Aorta (tissue), 5 donors: ENCODE results near the gene EYA3. TPM values are rescaled to one million over a fixed set of nuclear protein-coding genes. Genes with fewer than 3 reads are reported as not detected.

Experiments used
- ATAC-seq: fragments of 200-7000 bp; cut with Tn5 transposase; one replicate; pipeline ENCODE4 v1.9.1; 2022; ENCODE audit warnings: moderate library complexity; ENCODE audit not compliant: low FRiP score
- DNase-seq, 2 donors: peaks; one replicate each; pipeline ENCODE4 v3.0.0-alpha.2; 2020
- H3K27ac ChIP-seq, 2 donors: one replicate each; pipeline ENCODE4 v1.5.1; 2013; ENCODE audit warnings: low read length in 2 of 2, mild to moderate bottlenecking in 2 of 2, moderate library complexity in 2 of 2, control low read depth in 1 of 2, inconsistent platforms in 1 of 2, low read depth in 1 of 2
- H3K27me3 ChIP-seq, 2 donors: one replicate each; pipeline ENCODE4 v1.6.1; 2013; ENCODE audit warnings: control low read depth in 1 of 2, low read length in 1 of 2, mild to moderate bottlenecking in 1 of 2, moderate library complexity in 1 of 2; ENCODE audit not compliant: insufficient read depth in 2 of 2, control insufficient read depth in 1 of 2
- H3K36me3 ChIP-seq, 2 donors: one replicate each; pipeline ENCODE4 v1.6.1; 2013; ENCODE audit warnings: control low read depth in 1 of 2, low read length in 1 of 2, mild to moderate bottlenecking in 1 of 2; ENCODE audit not compliant: insufficient read depth in 2 of 2, control insufficient read depth in 1 of 2
- H3K4me1 ChIP-seq, 2 donors: one replicate each; pipeline ENCODE4 v1.6.1; 2013; ENCODE audit warnings: low read length in 2 of 2, control low read depth in 1 of 2, mild to moderate bottlenecking in 1 of 2, moderate library complexity in 1 of 2; ENCODE audit not compliant: insufficient read depth in 2 of 2, control insufficient read depth in 1 of 2
- H3K4me3 ChIP-seq, 2 donors: one replicate each; pipeline ENCODE4 v1.5.1; 2013; ENCODE audit warnings: low read length in 2 of 2, control low read depth in 1 of 2, mild to moderate bottlenecking in 1 of 2
- H3K9me3 ChIP-seq: one replicate; pipeline ENCODE4 v1.6.1; 2013; ENCODE audit warnings: mild to moderate bottlenecking, low read length; ENCODE audit not compliant: control insufficient read depth
- WGBS, 2 donors: extraction: QIAGEN DNeasy Blood & Tissue Kit; methylation state at CpG; one replicate each; pipeline ENCODE4 v1.1.7; 2013; 5-methylcytosine and 5-hydroxymethylcytosine counted together
- intact Hi-C, 2 donors: fragments of 100-400 bp; cut with DNase I; formaldehyde crosslinking; loops; one replicate each; pipeline versions ENCODE4 v1.14.2 to v1.15.0; 2022
- polyA plus RNA-seq, 2 donors: library from polyadenylated mRNA; stranded (reverse); fragments of 200-250 nt; gene quantifications; one replicate each; pipeline ENCODE4 v1.2.3, GENCODE V29; 2013
- total RNA-seq, 2 donors: library from RNA; stranded (reverse); fragmentation: NEBNext Ultra II Directional; extraction: Animal tissue kit (Norgen Biotek cat#: 25700); gene quantifications; one replicate each; pipeline ENCODE4 v1.2.1, GENCODE V29; 2021
- donor health status: healthy with polysubstance abuse.
- donor health status: Bipolar disorder and iron deficiency.
- donor health status: DM: no; HTN: no; CAD: no.
- donor health status: DM: no; HTN: no; CAD: no.
- donor health status: DM: yes; HTN: yes; CAD: no.

The EYA3 gene
- total and polyA plus RNA-seq, 4 donors = 3.4 to 25.3 (median 12.9) TPM

GRCh38 chr1:28085129-28085528, 3.3 kb downstream of the EYA3 start:
- ATAC-seq = no peak
- Histone ChIP-seq H3K27me3 (no peaks in the 10 kb centered on the region), H3K4me3 (no peak overlapping the region), H3K27ac (no peak overlapping the region), H3K36me3 (no peaks in the 10 kb centered on the region), H3K4me1 (peaks cover 4 to 6% of the 10 kb centered on the region in 2 donors), H3K9me3 (no peaks in the 10 kb centered on the region)
- DNase-seq = no peak
- intact Hi-C loops = loop anchor here in 1 of 2 donors (5.0 kb wide), 1 partner anchor 58 kb away; no protein-coding TSS in a partner anchor
- 76 to 85% methylated on average over 5 of the region's 5 CpGs for WGBS, 2 donors

GRCh38 chr1:28083876-28084275, 4.5 kb downstream of the EYA3 start:
- no peaks in the 10 kb centered on the region for H3K36me3 ChIP-seq
- WGBS, 2 donors = 68 to 78% methylated on average over 1 of the region's 1 CpG
- ATAC-seq (no peak), DNase-seq (no peak)
- H3K27ac ChIP-seq = no peak overlapping the region
- H3K4me1 ChIP-seq = peaks cover 6 to 7% of the 10 kb centered on the region in 2 donors
- H3K27me3 ChIP-seq = no peaks in the 10 kb centered on the region
- no peak overlapping the region for H3K4me3 ChIP-seq
- H3K9me3 ChIP-seq = no peaks in the 10 kb centered on the region
- intact Hi-C loops = no loop called here

DNA sequence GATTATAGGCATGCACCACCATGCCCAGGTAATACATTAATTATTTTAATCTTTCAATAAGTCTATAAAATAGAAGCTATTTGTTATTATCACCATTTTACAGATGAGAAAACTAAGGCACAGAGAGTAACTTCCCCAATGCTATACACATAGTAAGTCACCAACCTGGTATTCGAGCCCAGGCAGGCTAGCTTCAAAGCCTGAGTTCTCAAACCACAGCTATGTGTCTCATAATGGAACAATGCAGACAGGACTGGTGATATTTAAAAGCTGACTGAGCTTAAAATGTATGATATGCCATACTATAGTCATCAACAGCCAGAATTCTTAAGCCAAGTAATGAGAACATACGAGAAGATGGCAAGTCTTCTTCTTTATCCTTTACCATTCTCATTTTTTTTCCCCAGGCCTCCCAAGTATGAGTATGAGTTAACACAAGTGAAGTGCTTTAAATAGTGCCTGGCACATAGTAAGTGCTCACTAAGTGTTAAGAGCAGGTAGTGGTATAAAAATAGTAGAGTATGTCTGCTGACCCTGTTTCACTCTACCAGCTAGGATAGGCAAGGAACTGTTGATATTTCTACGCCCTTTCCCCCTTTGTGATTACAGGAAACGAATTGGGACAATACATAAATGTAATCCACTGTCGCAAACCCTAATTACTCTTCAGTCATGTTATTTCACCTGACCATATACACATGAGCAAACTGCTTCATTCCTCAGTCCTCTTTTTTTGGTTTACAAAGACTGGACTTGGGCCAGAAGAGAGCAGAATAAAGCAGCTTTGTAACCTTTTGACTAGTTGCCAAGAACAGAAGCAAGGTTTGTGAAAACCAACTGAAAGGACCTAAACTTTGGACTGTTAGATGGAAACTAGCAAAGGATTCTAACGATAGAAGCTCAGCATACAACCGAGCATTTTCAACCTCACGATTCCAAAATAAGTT, 9.5 kb downstream of the EYA3 start:
- 75 to 78% methylated on average over 8 of the region's 8 CpGs for WGBS, 2 donors
- intact Hi-C loops = no loop called here
- ATAC-seq = no peak
- Histone ChIP-seq H3K4me1 (peaks cover 2 to 8% of the 10 kb centered on the region in 2 donors), H3K9me3 (no peaks in the 10 kb centered on the region), H3K27ac (no peak overlapping the region), H3K36me3 (no peaks in the 10 kb centered on the region), H3K4me3 (no peak overlapping the region), H3K27me3 (no peaks in the 10 kb centered on the region)
- no peak for DNase-seq

- Histone ChIP-seq H3K27ac (no peak overlapping the region), H3K4me1 (peaks cover 2 to 8% of the 10 kb centered on the region in 2 donors), H3K9me3 (no peaks in the 10 kb centered on the region), H3K36me3 (no peaks in the 10 kb centered on the region), H3K4me3 (no peak overlapping the region), H3K27me3 (no peaks in the 10 kb centered on the region)
- WGBS, 2 donors = 72 to 80% methylated on average over 4 of the region's 4 CpGs
- no peak for DNase-seq
- ATAC-seq = no peak
- intact Hi-C loops = no loop called here
Measured at GRCh38 chr1:28078262-28078661, 10.1 kb downstream of the EYA3 start.

GRCh38 chr1:28074892-28075511, 13.4 kb downstream of the EYA3 start:
- H3K27me3 ChIP-seq = no peaks in the 10 kb centered on the region
- WGBS, 2 donors = 76 to 77% methylated on average over 1 of the region's 1 CpG
- H3K27ac ChIP-seq = no peak overlapping the region
- no peaks in the 10 kb centered on the region for H3K9me3 ChIP-seq
- intact Hi-C loops = no loop called here
- no peak overlapping the region for H3K4me3 ChIP-seq
- H3K36me3 ChIP-seq = no peaks in the 10 kb centered on the region
- peaks cover 6 to 8% of the 10 kb centered on the region in 2 donors for H3K4me1 ChIP-seq
- no peak for ATAC-seq
- DNase-seq = no peak

DNA sequence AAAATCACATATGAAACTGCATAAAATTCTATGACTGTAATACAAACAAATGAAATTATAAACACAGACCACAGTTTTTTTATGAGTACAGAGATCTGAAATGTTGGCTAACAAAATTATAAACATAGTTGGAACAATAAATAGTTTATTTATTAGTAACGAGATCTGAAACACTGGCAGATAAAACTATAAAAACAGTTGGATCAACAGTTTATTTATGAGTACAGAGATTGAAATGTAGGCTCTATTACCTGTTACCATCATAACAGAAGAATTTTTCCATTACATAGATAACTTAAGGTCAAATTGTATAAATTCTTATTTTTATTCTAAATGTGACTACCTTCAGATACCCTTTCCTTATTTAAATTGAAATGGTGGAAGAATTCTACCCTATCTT, 14.5 kb downstream of the EYA3 start:
- WGBS, 2 donors = 30 to 32% methylated on average over 1 of the region's 1 CpG
- no peak overlapping the region for H3K27ac ChIP-seq
- no peaks in the 10 kb centered on the region for H3K27me3 ChIP-seq
- H3K9me3 ChIP-seq = no peaks in the 10 kb centered on the region
- no peaks in the 10 kb centered on the region for H3K36me3 ChIP-seq
- no peak overlapping the region for H3K4me3 ChIP-seq
- ATAC-seq = no peak
- peaks cover 5 to 6% of the 10 kb centered on the region in 2 donors for H3K4me1 ChIP-seq
- no peak for DNase-seq
- intact Hi-C loops = no loop called here

GRCh38 chr1:28071813-28072212, 16.6 kb downstream of the EYA3 start:
- no peaks in the 10 kb centered on the region for H3K36me3 ChIP-seq
- no peak overlapping the region for H3K27ac ChIP-seq
- H3K9me3 ChIP-seq = no peaks in the 10 kb centered on the region
- intact Hi-C loops = no loop called here
- ATAC-seq (no peak), DNase-seq (no peak)
- H3K4me3 ChIP-seq = no peak overlapping the region
- no peaks in the 10 kb centered on the region for H3K27me3 ChIP-seq
- peaks cover 5 to 6% of the 10 kb centered on the region in 2 donors for H3K4me1 ChIP-seq

DNA sequence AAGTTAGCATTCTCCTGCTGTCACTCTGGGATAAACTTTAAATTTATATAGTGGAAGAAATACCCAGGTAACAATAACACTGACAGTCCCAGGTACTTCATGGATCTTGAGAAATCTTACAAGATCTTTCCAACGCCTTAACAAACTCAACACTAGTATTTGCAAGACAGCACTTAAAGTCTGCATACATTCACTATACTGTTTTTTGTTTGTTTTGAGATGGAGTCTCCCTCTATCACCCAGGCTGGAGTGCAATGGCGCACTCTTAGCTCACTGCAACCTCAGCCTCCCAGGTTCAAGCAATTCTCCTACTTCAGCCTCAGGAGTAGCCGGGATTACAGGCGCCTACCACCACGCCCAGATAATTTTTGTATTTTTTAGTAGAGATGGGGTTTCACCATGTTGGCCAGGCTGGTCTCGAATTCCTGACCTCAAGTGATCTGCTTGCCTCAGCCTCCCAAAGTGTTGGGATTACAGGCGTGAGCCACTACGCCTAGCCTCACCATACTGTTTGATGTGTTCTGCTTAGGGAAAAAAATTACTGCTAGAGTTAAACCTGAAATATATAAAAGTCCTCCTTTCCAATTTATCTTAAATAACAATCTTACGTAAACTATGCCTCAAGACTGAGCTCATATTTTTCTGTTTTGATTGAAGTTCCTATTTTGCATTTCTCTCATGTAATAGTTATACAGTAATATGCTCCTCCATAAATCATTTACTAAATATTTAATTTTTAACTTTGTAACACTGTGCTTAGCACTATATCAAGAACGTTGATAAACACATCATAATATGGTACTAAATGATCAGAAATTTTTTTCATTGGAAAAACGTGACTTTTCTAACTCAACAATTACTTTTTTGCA, 17.5 kb downstream of the EYA3 start:
- H3K27me3 ChIP-seq = no peaks in the 10 kb centered on the region
- H3K4me1 ChIP-seq = peaks cover 5 to 6% of the 10 kb centered on the region in 2 donors
- WGBS, 2 donors = 46 to 48% methylated on average over 11 of the region's 11 CpGs
- H3K9me3 ChIP-seq = no peaks in the 10 kb centered on the region
- no peak overlapping the region for H3K4me3 ChIP-seq
- no peak for DNase-seq
- H3K36me3 ChIP-seq = no peaks in the 10 kb centered on the region
- no peak for ATAC-seq
- intact Hi-C loops = no loop called here
- H3K27ac ChIP-seq = peak overlapping the region; percentile 33 to 36
